Endothelial cell of umbilical vein (primary cell): ENCODE results near the gene GLIS2. TPM values are rescaled to one million over a fixed set of nuclear protein-coding genes. Genes with fewer than 3 reads are reported as not detected.

ENCODE experiments used
- BruUV-seq: library from RNA; stranded (reverse); fragments of 400-500 nt; replicated peaks from 2 replicates; lab custom pipeline; 2021; lab: Mats Ljungman, UMichigan
- CTCF ChIA-PET: fragments of 300-600, 350-600 bp; sonication (Branson Sonifier 250); formaldehyde crosslinking; loops from one replicate; lab custom pipeline; 2021; ENCODE audit warnings: antibody characterized with exemption, inconsistent platforms; lab: Charles Lee
- POLR2A ChIA-PET: fragments of 300-600, 350-600 bp; sonication (Branson Sonifier 250); formaldehyde crosslinking; loops from one replicate; lab custom pipeline; 2021; ENCODE audit warnings: antibody characterized with exemption, inconsistent platforms; lab: Charles Lee
- DNase-seq: peaks from one replicate; pipeline ENCODE4 v3.0.0-alpha.2; 2011; ENCODE audit warnings: low read depth, low spot score
- FAIRE-seq: peaks from 2 replicates; lab custom pipeline; 2011; peaks lifted over from hg19 to GRCh38; lab: Jason Lieb, UNC
- H2AFZ ChIP-seq: 2 replicates; pipeline ENCODE4 v1.6.0; 2012; ENCODE audit warnings: low read depth, low read length, control low read depth, inconsistent platforms
- H3K27ac ChIP-seq: 2 replicates; pipeline ENCODE4 v1.5.1; 2011; ENCODE audit warnings: low read depth, mild to moderate bottlenecking, control low read depth, low read length, moderate library complexity; ENCODE audit not compliant: insufficient read depth
- H3K27me3 ChIP-seq, 2 experiments: 2 replicates each; pipeline versions ENCODE4 v1.6.0 to v1.6.1; 2011; ENCODE audit warnings: low read length in 2 of 2, mixed read lengths in 1 of 2; ENCODE audit not compliant: control insufficient read depth in 2 of 2, insufficient read depth in 2 of 2
- H3K36me3 ChIP-seq, 2 experiments: 2 replicates in 1 of 2; 3 replicates in 1 of 2; pipeline ENCODE4 v1.5.1; 2011; ENCODE audit warnings: low read length in 2 of 2, mild to moderate bottlenecking in 1 of 2, moderate library complexity in 1 of 2; ENCODE audit not compliant: control insufficient read depth in 2 of 2, insufficient read depth in 2 of 2; ENCODE audit errors: extremely low read depth in 1 of 2
- H3K4me1 ChIP-seq: 3 replicates; pipeline ENCODE4 v1.5.1; 2011; ENCODE audit warnings: mild to moderate bottlenecking, low read length; ENCODE audit not compliant: control insufficient read depth, insufficient read depth; ENCODE audit errors: extremely low read depth
- H3K4me2 ChIP-seq: 2 replicates; pipeline ENCODE4 v1.6.1; 2011; ENCODE audit warnings: low read length, control low read depth, mixed read lengths; ENCODE audit not compliant: insufficient read depth
- H3K4me3 ChIP-seq, 3 experiments: fragments of 200-600 bp in 1 of 3; sonication (generic), shearing (Covaris generic) in 1 of 3; replicated peaks in 1 of 3; 2 replicates each; pipeline ENCODE4 v1.5.1; 2011 to 2016; ENCODE audit warnings: control low read depth in 3 of 3, low read length in 3 of 3, mild to moderate bottlenecking in 2 of 3, inconsistent platforms in 1 of 3, low read depth in 1 of 3, moderate library complexity in 1 of 3; ENCODE audit not compliant: insufficient read depth in 1 of 3
- H3K79me2 ChIP-seq: 2 replicates; pipeline ENCODE4 v1.6.0; 2012; ENCODE audit warnings: low read length, inconsistent platforms; ENCODE audit not compliant: control insufficient read depth, insufficient read depth
- H3K9ac ChIP-seq: replicated peaks from 2 replicates; pipeline ENCODE3; 2011; ENCODE audit warnings: low read length, control low read depth; ENCODE audit not compliant: insufficient read depth; ENCODE audit errors: extremely low read depth
- H3K9me1 ChIP-seq: replicated peaks from 3 replicates; pipeline ENCODE4 v1.6.0; 2011; ENCODE audit warnings: mild to moderate bottlenecking, low read length; ENCODE audit not compliant: control insufficient read depth, insufficient read depth; ENCODE audit errors: extremely low read depth
- H3K9me3 ChIP-seq: replicated peaks from 2 replicates; pipeline ENCODE4 v1.5.1; 2012; ENCODE audit warnings: low read length, inconsistent platforms; ENCODE audit not compliant: control insufficient read depth, insufficient read depth
- H4K20me1 ChIP-seq: replicated peaks from 2 replicates; pipeline ENCODE3; 2011; ENCODE audit warnings: mild to moderate bottlenecking, low read length; ENCODE audit not compliant: control insufficient read depth, insufficient read depth; ENCODE audit errors: extremely low read depth
- CTCF ChIP-seq, 2 donors: IDR thresholded peaks; 1 replicate in 1 of 2; 2 replicates in 1 of 2; pipeline ENCODE4 v1.5.1; 2011; ENCODE audit warnings: low read length in 2 of 2, mild to moderate bottlenecking in 2 of 2, moderate library complexity in 2 of 2, control low read depth in 1 of 2, inconsistent platforms in 1 of 2, low read depth in 1 of 2; ENCODE audit not compliant: insufficient read depth in 1 of 2; ENCODE audit errors: extremely low read depth in 1 of 2
- EZH2 ChIP-seq: IDR thresholded peaks from 2 replicates; pipeline ENCODE4 v1.6.1; 2012; ENCODE audit warnings: borderline replicate concordance, low read depth, mild to moderate bottlenecking, moderate library complexity, low read length, inconsistent platforms; ENCODE audit not compliant: severe bottlenecking
- FOS ChIP-seq: IDR thresholded peaks from 2 replicates; pipeline ENCODE4 v1.6.1; 2011; ENCODE audit warnings: mild to moderate bottlenecking, low read length, moderate library complexity, borderline replicate concordance; ENCODE audit not compliant: insufficient read depth
- GATA2 ChIP-seq: IDR thresholded peaks from 2 replicates; pipeline ENCODE4 v1.7.0; 2011; ENCODE audit warnings: low read depth, mild to moderate bottlenecking, moderate library complexity, mixed read lengths, low read length; ENCODE audit not compliant: insufficient read length, insufficient read depth
- JUN ChIP-seq: IDR thresholded peaks from 2 replicates; pipeline ENCODE4 v1.6.1; 2011; ENCODE audit warnings: borderline replicate concordance, low read depth; ENCODE audit not compliant: insufficient read length, insufficient read depth
- MYC ChIP-seq: IDR thresholded peaks from one replicate; pipeline ENCODE4 v1.6.1; 2011; ENCODE audit warnings: mild to moderate bottlenecking, low read depth, low read length
- POLR2A ChIP-seq: IDR thresholded peaks from 2 replicates; pipeline ENCODE4 v1.6.1; 2012; ENCODE audit warnings: low read depth, mild to moderate bottlenecking, control low read depth, low read length
- POLR2AphosphoS5 ChIP-seq: IDR thresholded peaks from 2 replicates; pipeline ENCODE4 v1.6.1; 2012; ENCODE audit warnings: low read depth, mild to moderate bottlenecking, control low read depth, low read length, moderate library complexity; ENCODE audit not compliant: insufficient read depth
- dilution Hi-C: fragments of 300-500 bp; cut with MboI; formaldehyde crosslinking; loops from one replicate; pipeline ENCODE4 v1.15.0; 2019; ENCODE audit warnings: low sequenced_read_pairs; ENCODE audit not compliant: extremely low pct_ligation_motif_present
- intact Hi-C: fragments of 100-400 bp; cut with micrococcal nuclease; formaldehyde crosslinking; loops from one replicate; pipeline ENCODE4 v1.10.0; 2022
- polyA plus RNA-seq, 4 experiments: library from polyadenylated mRNA; depleted of rRNA in 3 of 4; stranded (reverse) in 3 of 4; unstranded in 1 of 4; fragments of >200 nt; gene quantifications; 2 replicates each; pipeline versions ENCODE4 v1.2.1 to v1.2.3, GENCODE V29; 2011 to 2012; ENCODE audit warnings: missing spikeins in 1 of 4
- total RNA-seq: library from RNA; stranded (reverse); gene quantifications from 2 replicates; pipeline ENCODE4 v1.2.3, GENCODE V29; 2021
- TF ChIP-seq, protein P1 (sequence below): IDR thresholded peaks from 2 replicates; pipeline ENCODE4 v1.6.1; 2011; ENCODE audit not compliant: insufficient read depth, insufficient read length

Gene GLIS2
- total and polyA plus RNA-seq, 2 donors (not counting 3 experiments of a cell fraction or from before 2014, with no cell fraction given): 4.6 to 10.1 TPM

- TSS peak; percentile 15 for BruUV-seq
- peaks cover 3 to 20% of the 10 kb centered on the region in 2 experiments for H3K36me3 ChIP-seq
- no peak overlapping the region for H3K9ac ChIP-seq
- POLR2A ChIA-PET: no interaction called here
- intact Hi-C loops (no loop called here), dilution Hi-C loops (no loop called here)
- CTCF ChIA-PET: interaction anchor here (1.1 to 4.2 kb wide), 3 partner anchors 49 to 84 kb away, joined by 3 to 29 read pairs (median 4); no protein-coding TSS in a partner anchor
- no peaks in the 10 kb centered on the region for H3K9me1 ChIP-seq
- H3K4me2 ChIP-seq: no peak overlapping the region
- no peaks in the 10 kb centered on the region for H3K79me2 ChIP-seq
- no peak for TF ChIP-seq POLR2AphosphoS5
- H3K9me3 ChIP-seq: no peaks in the 10 kb centered on the region
- H3K4me3 ChIP-seq: no peak overlapping the region
- no peaks in the 10 kb centered on the region for H3K27me3 ChIP-seq
- H2AFZ ChIP-seq: no peak overlapping the region
- no peaks in the 10 kb centered on the region for H4K20me1 ChIP-seq
- DNase-seq (no peak), FAIRE-seq (no peak)
- no peak overlapping the region for H3K27ac ChIP-seq
- no peaks in the 10 kb centered on the region for H3K4me1 ChIP-seq
These were observed 21.7 kb downstream of the GLIS2 start for GRCh38 chr16:4337540-4338088.

GRCh38 chr16:4338125-4338582 lies 22.3 kb downstream of the GLIS2 start:
- DNase-seq (no peak), FAIRE-seq (no peak)
- ChIA-PET POLR2A (interaction anchor here (1.2 kb wide), 1 partner anchor 13 kb away, joined by 3 read pairs; no protein-coding TSS in a partner anchor), CTCF (interaction anchor here (1.1 to 4.2 kb wide), 4 partner anchors 28 to 84 kb away, joined by 3 to 29 read pairs (median 4); no protein-coding TSS in a partner anchor)
- no TSS peak for BruUV-seq
- Histone ChIP-seq H3K36me3 (peaks cover 3 to 19% of the 10 kb centered on the region in 2 experiments), H3K4me1 (no peaks in the 10 kb centered on the region), H3K9ac (no peak overlapping the region), H2AFZ (no peak overlapping the region), H3K4me3 (no peak overlapping the region), H3K79me2 (peaks cover 5% of the 10 kb centered on the region), H3K27me3 (no peaks in the 10 kb centered on the region), H4K20me1 (no peaks in the 10 kb centered on the region), H3K9me1 (no peaks in the 10 kb centered on the region), H3K27ac (no peak overlapping the region), H3K9me3 (no peaks in the 10 kb centered on the region), H3K4me2 (no peak overlapping the region)
- dilution Hi-C loops (no loop called here), intact Hi-C loops (no loop called here)
- TF ChIP-seq POLR2A (no peak), MYC (no peak), JUN (no peak), CTCF (IDR thresholded peaks at IDR 0.05; ENCODE audit: extremely low read depth in 1 of 2, insufficient read depth in 1 of 2, low read depth in 1 of 2, low read length in 2 of 2) (no peak), FOS (no peak), POLR2AphosphoS5 (no peak), EZH2 (no peak), GATA2 (no peak)
- TF ChIP-seq, protein P1, sequence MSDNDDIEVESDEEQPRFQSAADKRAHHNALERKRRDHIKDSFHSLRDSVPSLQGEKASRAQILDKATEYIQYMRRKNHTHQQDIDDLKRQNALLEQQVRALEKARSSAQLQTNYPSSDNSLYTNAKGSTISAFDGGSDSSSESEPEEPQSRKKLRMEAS: no peak
